ENCODE data around the gene SGCA. TPM values are rescaled to one million over a fixed set of nuclear protein-coding genes. Genes with fewer than 3 reads are reported as not detected.

Gene SGCA
- polyA plus RNA-seq, 1 donor from 2014 or later, result 0.43 TPM

DNA sequence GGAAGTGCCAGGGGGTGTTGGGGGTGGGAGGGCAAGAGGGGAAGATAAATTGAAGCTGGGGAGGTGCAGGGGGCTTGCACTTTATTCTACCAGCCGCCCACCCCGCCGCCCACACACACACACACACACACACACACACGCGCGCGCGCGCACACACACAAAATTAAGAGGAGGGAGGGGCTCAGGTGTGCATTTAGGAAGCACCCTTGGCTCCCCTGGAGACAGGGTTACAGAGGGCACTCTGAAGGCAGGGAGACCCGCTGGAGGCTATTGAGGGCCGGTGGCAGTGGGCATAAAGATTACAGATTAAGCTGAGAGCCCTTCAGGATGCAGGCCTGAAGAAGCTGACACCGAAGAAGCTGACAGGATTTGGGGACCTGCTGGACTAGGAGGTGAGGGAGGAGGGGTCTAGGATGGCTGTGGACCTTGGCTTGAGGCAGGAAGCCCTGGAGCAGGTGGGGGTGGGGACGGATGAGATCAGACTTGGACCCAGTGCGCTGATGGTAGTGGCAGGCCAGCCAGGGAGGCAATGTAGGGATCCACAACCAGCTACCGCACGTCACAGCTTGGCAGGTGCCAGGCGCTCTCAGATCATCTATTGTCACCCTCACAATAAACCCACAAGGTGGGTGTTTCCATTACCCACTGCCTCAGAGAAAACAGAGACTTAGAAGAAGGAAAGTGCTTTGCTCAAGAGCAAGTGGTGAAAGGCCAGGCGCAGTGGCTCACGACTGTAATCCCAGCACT lies 35.1 kb upstream of the SGCA start:
- no peak overlapping the region for H2AFZ ChIP-seq (ENCODE audit: low read depth, low read length)
- H3F3A ChIP-seq (ENCODE audit: insufficient read depth, low read length, poor library complexity, severe bottlenecking), result no peaks in the 10 kb centered on the region
- H3K27me3 ChIP-seq (ENCODE audit: insufficient read depth, low read depth, low read length), result no peaks in the 10 kb centered on the region
- H3K4me2 ChIP-seq (ENCODE audit: low read length), result peak overlapping the region; percentile 70
- H3K36me3 ChIP-seq (ENCODE audit: insufficient read depth, low read length), result no peaks in the 10 kb centered on the region
- TF ChIP-seq, protein P1, sequence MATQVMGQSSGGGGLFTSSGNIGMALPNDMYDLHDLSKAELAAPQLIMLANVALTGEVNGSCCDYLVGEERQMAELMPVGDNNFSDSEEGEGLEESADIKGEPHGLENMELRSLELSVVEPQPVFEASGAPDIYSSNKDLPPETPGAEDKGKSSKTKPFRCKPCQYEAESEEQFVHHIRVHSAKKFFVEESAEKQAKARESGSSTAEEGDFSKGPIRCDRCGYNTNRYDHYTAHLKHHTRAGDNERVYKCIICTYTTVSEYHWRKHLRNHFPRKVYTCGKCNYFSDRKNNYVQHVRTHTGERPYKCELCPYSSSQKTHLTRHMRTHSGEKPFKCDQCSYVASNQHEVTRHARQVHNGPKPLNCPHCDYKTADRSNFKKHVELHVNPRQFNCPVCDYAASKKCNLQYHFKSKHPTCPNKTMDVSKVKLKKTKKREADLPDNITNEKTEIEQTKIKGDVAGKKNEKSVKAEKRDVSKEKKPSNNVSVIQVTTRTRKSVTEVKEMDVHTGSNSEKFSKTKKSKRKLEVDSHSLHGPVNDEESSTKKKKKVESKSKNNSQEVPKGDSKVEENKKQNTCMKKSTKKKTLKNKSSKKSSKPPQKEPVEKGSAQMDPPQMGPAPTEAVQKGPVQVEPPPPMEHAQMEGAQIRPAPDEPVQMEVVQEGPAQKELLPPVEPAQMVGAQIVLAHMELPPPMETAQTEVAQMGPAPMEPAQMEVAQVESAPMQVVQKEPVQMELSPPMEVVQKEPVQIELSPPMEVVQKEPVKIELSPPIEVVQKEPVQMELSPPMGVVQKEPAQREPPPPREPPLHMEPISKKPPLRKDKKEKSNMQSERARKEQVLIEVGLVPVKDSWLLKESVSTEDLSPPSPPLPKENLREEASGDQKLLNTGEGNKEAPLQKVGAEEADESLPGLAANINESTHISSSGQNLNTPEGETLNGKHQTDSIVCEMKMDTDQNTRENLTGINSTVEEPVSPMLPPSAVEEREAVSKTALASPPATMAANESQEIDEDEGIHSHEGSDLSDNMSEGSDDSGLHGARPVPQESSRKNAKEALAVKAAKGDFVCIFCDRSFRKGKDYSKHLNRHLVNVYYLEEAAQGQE (IDR thresholded peaks at IDR 0.05; ENCODE audit: borderline replicate concordance), result no peak
- TF ChIP-seq MXI1 (conservative IDR thresholded peaks at IDR 0.05; ENCODE audit: poor library complexity, severe bottlenecking) (no peak), SMC3 (conservative IDR thresholded peaks at IDR 0.05; ENCODE audit: poor library complexity) (no peak), EZH2 (IDR thresholded peaks at IDR 0.05; ENCODE audit: borderline replicate concordance, insufficient read depth, low read length, poor library complexity, severe bottlenecking) (no peak), RAD21 (conservative IDR thresholded peaks at IDR 0.05) (no peak), TAF1 (IDR thresholded peaks at IDR 0.05; ENCODE audit: low read depth) (no peak), POLR2AphosphoS5 (IDR thresholded peaks at IDR 0.05) (no peak), EP300 (conservative IDR thresholded peaks at IDR 0.05; ENCODE audit: poor library complexity, severe bottlenecking) (no peak)
- TF ChIP-seq, protein P2, sequence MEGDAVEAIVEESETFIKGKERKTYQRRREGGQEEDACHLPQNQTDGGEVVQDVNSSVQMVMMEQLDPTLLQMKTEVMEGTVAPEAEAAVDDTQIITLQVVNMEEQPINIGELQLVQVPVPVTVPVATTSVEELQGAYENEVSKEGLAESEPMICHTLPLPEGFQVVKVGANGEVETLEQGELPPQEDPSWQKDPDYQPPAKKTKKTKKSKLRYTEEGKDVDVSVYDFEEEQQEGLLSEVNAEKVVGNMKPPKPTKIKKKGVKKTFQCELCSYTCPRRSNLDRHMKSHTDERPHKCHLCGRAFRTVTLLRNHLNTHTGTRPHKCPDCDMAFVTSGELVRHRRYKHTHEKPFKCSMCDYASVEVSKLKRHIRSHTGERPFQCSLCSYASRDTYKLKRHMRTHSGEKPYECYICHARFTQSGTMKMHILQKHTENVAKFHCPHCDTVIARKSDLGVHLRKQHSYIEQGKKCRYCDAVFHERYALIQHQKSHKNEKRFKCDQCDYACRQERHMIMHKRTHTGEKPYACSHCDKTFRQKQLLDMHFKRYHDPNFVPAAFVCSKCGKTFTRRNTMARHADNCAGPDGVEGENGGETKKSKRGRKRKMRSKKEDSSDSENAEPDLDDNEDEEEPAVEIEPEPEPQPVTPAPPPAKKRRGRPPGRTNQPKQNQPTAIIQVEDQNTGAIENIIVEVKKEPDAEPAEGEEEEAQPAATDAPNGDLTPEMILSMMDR (IDR thresholded peaks at IDR 0.05; ENCODE audit: poor library complexity, severe bottlenecking), result no peak
- H3K27ac ChIP-seq (ENCODE audit: low read length), result peak overlapping the region; percentile 92
- no peaks in the 10 kb centered on the region for H3K9me3 ChIP-seq (ENCODE audit: low read length)
- H3K4me3 ChIP-seq (ENCODE audit: low read length), result peak overlapping the region; percentile 94
- H3K9ac ChIP-seq (ENCODE audit: low read length), result peak overlapping the region; percentile 99
- no peaks in the 10 kb centered on the region for H4K20me1 ChIP-seq (ENCODE audit: insufficient read depth)
- peaks cover 17% of the 10 kb centered on the region for H3K79me2 ChIP-seq (replicated peaks; ENCODE audit: insufficient read depth, low read length)
- no peaks in the 10 kb centered on the region for H3K9me2 ChIP-seq (ENCODE audit: insufficient read depth, low read length)

DNA sequence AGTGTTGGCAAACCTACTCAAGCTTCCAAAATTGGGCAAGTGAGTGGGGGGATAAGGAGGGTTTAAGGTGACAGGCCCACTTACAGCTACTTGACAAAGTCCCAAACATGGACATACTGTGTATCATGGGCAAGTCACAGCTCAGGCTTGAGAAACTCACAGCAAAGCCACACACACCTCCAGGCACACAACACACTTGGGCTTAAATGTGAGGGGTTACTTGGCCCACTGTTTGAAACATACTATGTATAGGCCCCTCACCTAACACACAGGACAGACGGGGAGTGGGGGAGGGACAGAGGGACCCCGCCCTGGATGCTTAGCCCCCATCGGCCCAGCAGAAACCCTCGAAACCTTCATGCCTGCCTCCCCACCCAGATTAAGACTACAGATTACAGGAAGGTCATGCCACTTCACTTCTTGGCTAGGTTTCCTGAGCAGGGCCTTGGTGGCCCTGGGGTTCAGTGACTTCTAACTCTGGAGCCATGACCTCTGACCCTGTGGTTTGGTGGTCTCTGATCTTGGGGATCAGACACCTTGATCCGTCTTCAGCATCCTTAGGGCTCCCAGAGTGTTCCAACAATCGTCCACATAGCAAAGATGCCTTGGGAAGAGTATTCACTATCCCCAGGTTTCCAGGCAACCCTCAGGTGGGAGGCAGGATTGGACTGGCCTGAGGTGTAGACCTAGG lies 33.6 kb upstream of the SGCA start:
- Histone ChIP-seq H3K27me3 (ENCODE audit: insufficient read depth, low read depth, low read length) (no peaks in the 10 kb centered on the region), H3K4me3 (ENCODE audit: low read length) (no peak overlapping the region), H3K4me2 (ENCODE audit: low read length) (no peak overlapping the region), H3K27ac (ENCODE audit: low read length) (no peak overlapping the region), H2AFZ (ENCODE audit: low read depth, low read length) (no peak overlapping the region), H3K9me2 (ENCODE audit: insufficient read depth, low read length) (no peaks in the 10 kb centered on the region), H3K79me2 (replicated peaks; ENCODE audit: insufficient read depth, low read length) (peaks cover 17% of the 10 kb centered on the region), H4K20me1 (ENCODE audit: insufficient read depth) (no peaks in the 10 kb centered on the region), H3F3A (ENCODE audit: insufficient read depth, low read length, poor library complexity, severe bottlenecking) (no peaks in the 10 kb centered on the region), H3K9me3 (ENCODE audit: low read length) (no peaks in the 10 kb centered on the region), H3K9ac (ENCODE audit: low read length) (no peak overlapping the region), H3K36me3 (ENCODE audit: insufficient read depth, low read length) (no peaks in the 10 kb centered on the region)
- TF ChIP-seq EP300 (conservative IDR thresholded peaks at IDR 0.05; ENCODE audit: poor library complexity, severe bottlenecking) (no peak), MXI1 (conservative IDR thresholded peaks at IDR 0.05; ENCODE audit: poor library complexity, severe bottlenecking) (no peak), TAF1 (IDR thresholded peaks at IDR 0.05; ENCODE audit: low read depth) (no peak), RAD21 (conservative IDR thresholded peaks at IDR 0.05) (no peak), SMC3 (conservative IDR thresholded peaks at IDR 0.05; ENCODE audit: poor library complexity) (no peak), EZH2 (IDR thresholded peaks at IDR 0.05; ENCODE audit: borderline replicate concordance, insufficient read depth, low read length, poor library complexity, severe bottlenecking) (no peak), POLR2AphosphoS5 (IDR thresholded peaks at IDR 0.05) (no peak)
- TF ChIP-seq, protein P1 (IDR thresholded peaks at IDR 0.05; ENCODE audit: borderline replicate concordance), result no peak
- TF ChIP-seq, protein P2 (IDR thresholded peaks at IDR 0.05; ENCODE audit: poor library complexity, severe bottlenecking), result no peak
